ENCODE measurements around the gene LARGE1.

Gene LARGE1

DNA sequence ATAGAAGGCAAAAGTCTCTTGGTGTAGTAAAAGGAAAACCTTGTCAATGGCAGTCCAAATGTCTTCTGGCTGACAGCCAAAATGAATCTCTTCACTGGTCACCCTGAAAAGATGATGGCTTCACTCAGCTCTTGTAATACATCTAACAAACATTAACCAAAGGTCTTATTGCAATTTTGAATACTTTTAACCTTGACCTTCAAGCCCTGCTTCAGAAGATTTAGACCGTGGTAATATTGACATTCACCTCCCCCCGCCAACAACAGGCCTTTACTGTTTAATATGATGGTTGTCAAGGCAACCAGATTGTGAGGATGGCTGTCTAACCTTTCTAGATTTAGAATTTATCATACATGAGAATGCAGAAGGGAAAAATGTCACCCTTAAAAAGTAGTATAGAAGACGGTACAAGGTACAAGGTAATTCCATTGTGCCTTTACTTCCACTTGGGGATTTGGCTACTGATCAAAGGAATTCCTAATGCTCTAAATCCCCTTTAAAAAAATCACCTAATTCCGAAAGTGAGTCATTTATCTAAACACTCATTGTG, 342.3 kb downstream of the LARGE1 start:
- TF ChIP-seq, protein P1, sequence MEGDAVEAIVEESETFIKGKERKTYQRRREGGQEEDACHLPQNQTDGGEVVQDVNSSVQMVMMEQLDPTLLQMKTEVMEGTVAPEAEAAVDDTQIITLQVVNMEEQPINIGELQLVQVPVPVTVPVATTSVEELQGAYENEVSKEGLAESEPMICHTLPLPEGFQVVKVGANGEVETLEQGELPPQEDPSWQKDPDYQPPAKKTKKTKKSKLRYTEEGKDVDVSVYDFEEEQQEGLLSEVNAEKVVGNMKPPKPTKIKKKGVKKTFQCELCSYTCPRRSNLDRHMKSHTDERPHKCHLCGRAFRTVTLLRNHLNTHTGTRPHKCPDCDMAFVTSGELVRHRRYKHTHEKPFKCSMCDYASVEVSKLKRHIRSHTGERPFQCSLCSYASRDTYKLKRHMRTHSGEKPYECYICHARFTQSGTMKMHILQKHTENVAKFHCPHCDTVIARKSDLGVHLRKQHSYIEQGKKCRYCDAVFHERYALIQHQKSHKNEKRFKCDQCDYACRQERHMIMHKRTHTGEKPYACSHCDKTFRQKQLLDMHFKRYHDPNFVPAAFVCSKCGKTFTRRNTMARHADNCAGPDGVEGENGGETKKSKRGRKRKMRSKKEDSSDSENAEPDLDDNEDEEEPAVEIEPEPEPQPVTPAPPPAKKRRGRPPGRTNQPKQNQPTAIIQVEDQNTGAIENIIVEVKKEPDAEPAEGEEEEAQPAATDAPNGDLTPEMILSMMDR (IDR thresholded peaks at IDR 0.05; ENCODE audit: borderline replicate concordance, control extremely low read depth, extremely low read depth, insufficient read depth, missing control alignments), result no peak
- in situ Hi-C loops (cut with MboI; ENCODE audit: low sequenced_read_pairs, unreplicated experiment), result loop anchor here (10.0 kb wide), 2 partner anchors 273 to 337 kb away; no protein-coding TSS in a partner anchor
- no peak for DNase-seq (ENCODE audit: low spot score)

DNA sequence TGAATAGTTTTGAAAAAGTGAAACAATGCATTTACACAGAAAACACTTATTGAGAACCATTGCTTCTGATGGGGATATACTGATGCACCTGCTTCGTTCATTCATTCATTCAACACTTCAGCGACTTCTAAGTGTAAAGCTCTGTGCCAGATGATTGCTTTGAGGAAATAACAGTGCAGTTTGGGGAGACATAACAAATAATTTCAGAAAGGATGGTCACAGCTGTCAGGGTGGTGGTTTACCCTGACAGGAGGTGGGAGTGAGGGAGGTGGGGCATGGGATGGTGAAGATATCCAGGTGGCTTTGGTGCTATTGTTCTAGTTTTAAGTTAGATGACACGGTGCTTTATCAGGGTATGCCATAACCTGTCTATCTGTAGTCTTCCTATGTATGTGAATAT, 344.1 kb downstream of the LARGE1 start:
- TF ChIP-seq, protein P1 (IDR thresholded peaks at IDR 0.05; ENCODE audit: borderline replicate concordance, control extremely low read depth, extremely low read depth, insufficient read depth, missing control alignments), result no peak
- DNase-seq (ENCODE audit: low spot score), result no peak
- in situ Hi-C loops (cut with MboI; ENCODE audit: low sequenced_read_pairs, unreplicated experiment), result loop anchor here (10.0 kb wide), 2 partner anchors 271 to 339 kb away; no protein-coding TSS in a partner anchor

GRCh38 chr22:33575771-33576170, 344.5 kb downstream of the LARGE1 start:
- no peak for DNase-seq (ENCODE audit: low spot score)
- TF ChIP-seq, protein P1 (IDR thresholded peaks at IDR 0.05; ENCODE audit: borderline replicate concordance, control extremely low read depth, extremely low read depth, insufficient read depth, missing control alignments), result no peak
- in situ Hi-C loops (cut with MboI; ENCODE audit: low sequenced_read_pairs, unreplicated experiment), result loop anchor here (10.0 kb wide), 2 partner anchors 271 to 339 kb away; no protein-coding TSS in a partner anchor

DNA sequence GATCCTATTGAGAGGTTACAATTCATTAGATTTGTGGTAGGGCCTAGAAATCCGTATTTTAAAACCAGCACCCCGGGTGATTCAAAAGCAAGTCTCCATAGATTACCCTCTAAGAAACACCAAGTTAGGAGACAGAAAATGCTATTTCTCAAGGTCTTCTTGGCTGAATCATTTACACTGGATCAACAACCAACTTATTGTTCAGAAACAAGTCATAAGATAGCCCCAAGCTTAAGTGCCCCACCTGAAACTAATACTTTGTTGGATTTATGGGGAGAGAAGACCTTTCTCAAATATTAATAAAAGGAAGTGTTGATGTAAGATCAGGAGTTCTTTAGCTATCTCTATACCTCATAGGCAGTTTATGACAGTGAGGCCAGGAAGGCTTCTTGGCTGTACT, 345.2 kb downstream of the LARGE1 start:
- TF ChIP-seq, protein P1 (IDR thresholded peaks at IDR 0.05; ENCODE audit: borderline replicate concordance, control extremely low read depth, extremely low read depth, insufficient read depth, missing control alignments), result no peak
- no peak for DNase-seq (ENCODE audit: low spot score)
- in situ Hi-C loops (cut with MboI; ENCODE audit: low sequenced_read_pairs, unreplicated experiment), result loop anchor here (10.0 kb wide), 2 partner anchors 270 to 340 kb away; no protein-coding TSS in a partner anchor

DNA sequence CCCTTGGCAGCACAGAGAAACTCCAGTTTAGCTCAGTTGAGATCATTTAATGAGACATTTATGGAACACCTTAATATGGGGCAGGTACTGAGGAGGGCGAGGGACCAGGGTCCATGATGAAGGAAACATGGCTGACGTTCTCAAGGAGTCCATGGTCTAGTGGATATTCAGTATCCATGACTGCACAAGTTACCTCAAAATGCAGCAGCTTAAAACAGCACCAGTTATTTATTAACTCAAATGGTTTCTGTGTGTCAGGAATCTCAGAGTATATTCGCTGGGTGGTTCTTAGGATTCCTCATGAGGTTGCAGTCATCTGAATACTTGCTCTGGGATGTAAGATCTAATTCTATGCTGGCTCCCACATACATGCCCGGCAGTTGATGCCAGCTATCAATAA, 346.8 kb downstream of the LARGE1 start:
- TF ChIP-seq, protein P1 (IDR thresholded peaks at IDR 0.05; ENCODE audit: borderline replicate concordance, control extremely low read depth, extremely low read depth, insufficient read depth, missing control alignments), result no peak
- no peak for DNase-seq (ENCODE audit: low spot score)
- in situ Hi-C loops (cut with MboI; ENCODE audit: low sequenced_read_pairs, unreplicated experiment), result loop anchor here (10.0 kb wide), 2 partner anchors 269 to 341 kb away; no protein-coding TSS in a partner anchor

DNA sequence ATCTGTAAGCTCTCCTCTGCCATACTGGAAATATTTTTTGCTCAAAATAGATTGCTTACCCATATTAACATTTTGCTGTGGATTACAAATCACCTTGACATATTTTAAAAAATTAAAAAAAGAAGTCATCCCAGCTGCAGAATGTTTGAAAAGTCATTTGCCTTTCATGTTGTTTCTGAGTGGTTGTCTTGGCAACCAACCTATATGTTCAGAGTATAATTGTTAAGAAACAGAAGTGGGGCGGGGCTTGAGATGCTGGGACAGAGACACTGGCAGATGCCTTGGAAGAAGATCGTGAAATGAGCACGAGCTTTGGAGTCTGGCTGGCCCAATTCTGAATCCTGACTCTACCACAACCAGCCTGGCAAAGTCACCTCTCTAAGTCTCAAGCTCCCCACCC, 348.2 kb downstream of the LARGE1 start:
- TF ChIP-seq, protein P1 (IDR thresholded peaks at IDR 0.05; ENCODE audit: borderline replicate concordance, control extremely low read depth, extremely low read depth, insufficient read depth, missing control alignments), result no peak
- in situ Hi-C loops (cut with MboI; ENCODE audit: low sequenced_read_pairs, unreplicated experiment), result loop anchor here (10.0 kb wide), 2 partner anchors 267 to 343 kb away; no protein-coding TSS in a partner anchor
- DNase-seq (ENCODE audit: low spot score), result no peak
